ENCODE results near the gene CHODL.

CHODL gene

DNA sequence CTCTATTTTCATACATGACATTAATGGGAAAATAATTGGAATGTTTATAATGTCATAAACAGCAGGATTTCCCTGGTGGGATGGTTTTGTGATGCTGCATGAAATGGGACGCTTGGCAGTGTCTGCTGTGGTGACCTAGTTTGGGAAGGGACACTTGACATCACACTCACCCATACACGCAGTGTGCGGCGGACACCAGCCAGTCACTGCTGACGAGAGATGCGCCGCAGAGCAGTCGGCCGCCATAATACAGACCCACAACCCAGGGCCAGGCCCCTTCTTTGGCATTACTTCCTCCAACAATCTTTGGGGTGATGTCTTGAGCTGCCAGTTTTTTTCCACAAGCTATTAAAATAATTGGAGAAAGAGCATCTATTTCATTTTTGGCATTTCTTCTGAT is 49.5 kb downstream of the CHODL start:
- no peak for DNase-seq

- no peak for DNase-seq
These were observed 53.6 kb downstream of the CHODL start for GRCh38 chr21:18298228-18298627.
